ENCODE measurements around the gene PTPRT. TPM values are rescaled to one million over a fixed set of nuclear protein-coding genes. Genes with fewer than 3 reads are reported as not detected.

Gene PTPRT
- total and polyA plus RNA-seq, 2 of the 4 experiments (the other 2 are of a cell fraction): not detected

- BruUV-seq (replicated peaks): no TSS peak
- Histone ChIP-seq H3K23ac (ENCODE audit: low read depth, low read length) (no peak overlapping the region), H4K5ac (ENCODE audit: low read depth, low read length) (no peak overlapping the region), H4K8ac (ENCODE audit: low read depth in 2 of 2, low read length in 2 of 2) (no peak overlapping the region), H3K4ac (ENCODE audit: low read depth, low read length) (no peak overlapping the region), H3K79me1 (ENCODE audit: low read depth in 1 of 2, low read length in 2 of 2) (no peaks in the 10 kb centered on the region), H4K91ac (ENCODE audit: insufficient read depth, low read depth, low read length) (no peak overlapping the region), H3K36me3 (ENCODE audit: control insufficient read depth, insufficient read depth, low read length) (no peaks in the 10 kb centered on the region), H3K14ac (replicated peaks; ENCODE audit: low read depth, low read length) (no peak overlapping the region), H2AFZ (replicated peaks; ENCODE audit: low read length, poor library complexity) (no peak overlapping the region), H3K9ac (ENCODE audit: low read depth, low read length) (no peak overlapping the region), H3K4me2 (ENCODE audit: low read depth, low read length) (no peak overlapping the region), H2AK5ac (ENCODE audit: low read depth, low read length) (no peak overlapping the region), H3K27me3 (ENCODE audit: control insufficient read depth, insufficient read depth, low read length) (no peaks in the 10 kb centered on the region), H3K4me3 (ENCODE audit: insufficient read depth, low read depth, low read length) (no peak overlapping the region), H2BK15ac (ENCODE audit: low read depth, low read length) (no peak overlapping the region), H4K20me1 (ENCODE audit: insufficient read depth, low read length) (no peaks in the 10 kb centered on the region), H2BK120ac (ENCODE audit: low read depth, low read length) (no peak overlapping the region), H3K9me3 (ENCODE audit: control insufficient read depth, insufficient read depth, low read length) (peaks cover 31% of the 10 kb centered on the region), H3K9me1 (ENCODE audit: insufficient read depth, low read length) (no peaks in the 10 kb centered on the region), H3K56ac (ENCODE audit: extremely low read depth, insufficient read depth, low read length) (no peak overlapping the region), H2BK5ac (ENCODE audit: low read depth, low read length, poor library complexity, severe bottlenecking) (no peak overlapping the region), H2BK20ac (ENCODE audit: low read depth, low read length) (no peak overlapping the region), H3K27ac (ENCODE audit: insufficient read depth, low read length) (no peak overlapping the region), H3K18ac (ENCODE audit: low read depth, low read length) (no peak overlapping the region), H2AK9ac (replicated peaks; ENCODE audit: low read depth, low read length, poor library complexity) (no peak overlapping the region), H3K4me1 (ENCODE audit: control insufficient read depth, insufficient read depth, low read length) (no peaks in the 10 kb centered on the region)
- WGBS, 2 experiments (ENCODE audit: extremely low coverage in 2 of 2, insufficient read length in 1 of 2): 32% methylated on average over 3 of the region's 10 CpGs; no CpG with 5 or more reads in 1 of the 2 experiments
- ChIA-PET POLR2A (ENCODE audit: unreplicated experiment) (no interaction called here), CTCF (no interaction called here)
- DNase-seq (no peak), ATAC-seq (ENCODE audit: low read depth) (no peak)
- intact Hi-C loops (cut with micrococcal nuclease): no loop called here
- TF ChIP-seq RFX5 (IDR thresholded peaks at IDR 0.05; ENCODE audit: low read depth, low read length) (no peak), CTCF (conservative IDR thresholded peaks at IDR 0.05; ENCODE audit: low read depth, low read length) (no peak), RAD21 (IDR thresholded peaks at IDR 0.05; ENCODE audit: low read length) (no peak), RCOR1 (IDR thresholded peaks at IDR 0.05; ENCODE audit: insufficient replicate concordance, low read length) (no peak), MAZ (IDR thresholded peaks at IDR 0.05; ENCODE audit: borderline replicate concordance, low read depth, low read length) (no peak), MXI1 (IDR thresholded peaks at IDR 0.05; ENCODE audit: borderline replicate concordance, low read depth, low read length) (no peak)
- TF ChIP-seq, protein P1, sequence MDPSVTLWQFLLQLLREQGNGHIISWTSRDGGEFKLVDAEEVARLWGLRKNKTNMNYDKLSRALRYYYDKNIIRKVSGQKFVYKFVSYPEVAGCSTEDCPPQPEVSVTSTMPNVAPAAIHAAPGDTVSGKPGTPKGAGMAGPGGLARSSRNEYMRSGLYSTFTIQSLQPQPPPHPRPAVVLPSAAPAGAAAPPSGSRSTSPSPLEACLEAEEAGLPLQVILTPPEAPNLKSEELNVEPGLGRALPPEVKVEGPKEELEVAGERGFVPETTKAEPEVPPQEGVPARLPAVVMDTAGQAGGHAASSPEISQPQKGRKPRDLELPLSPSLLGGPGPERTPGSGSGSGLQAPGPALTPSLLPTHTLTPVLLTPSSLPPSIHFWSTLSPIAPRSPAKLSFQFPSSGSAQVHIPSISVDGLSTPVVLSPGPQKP (IDR thresholded peaks at IDR 0.05; ENCODE audit: borderline replicate concordance, low read depth, low read length): no peak
- TF ChIP-seq, protein P2, sequence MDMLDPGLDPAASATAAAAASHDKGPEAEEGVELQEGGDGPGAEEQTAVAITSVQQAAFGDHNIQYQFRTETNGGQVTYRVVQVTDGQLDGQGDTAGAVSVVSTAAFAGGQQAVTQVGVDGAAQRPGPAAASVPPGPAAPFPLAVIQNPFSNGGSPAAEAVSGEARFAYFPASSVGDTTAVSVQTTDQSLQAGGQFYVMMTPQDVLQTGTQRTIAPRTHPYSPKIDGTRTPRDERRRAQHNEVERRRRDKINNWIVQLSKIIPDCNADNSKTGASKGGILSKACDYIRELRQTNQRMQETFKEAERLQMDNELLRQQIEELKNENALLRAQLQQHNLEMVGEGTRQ (IDR thresholded peaks at IDR 0.05; ENCODE audit: low read depth, low read length): no peak
- in situ Hi-C loops (cut with MboI; ENCODE audit: low sequenced_read_pairs): no loop called here
- dilution Hi-C loops (cut with HindIII; ENCODE audit: low sequenced_read_pairs, unreplicated experiment): no loop called here
Measured at GRCh38 chr20:42359617-42360016, 830.1 kb downstream of the PTPRT start.

Measured in IMR-90 (cell line).